K562 (cell line): ENCODE results near the gene MAGI1. TPM values are rescaled to one million over a fixed set of nuclear protein-coding genes. Genes with fewer than 3 reads are reported as not detected.

Experiments
- ATAC-seq: fragments of 200-7000 bp; cut with Tn5 transposase; 3 replicates; pipeline ENCODE4 v1.9.1; 2020; ENCODE audit warnings: moderate library complexity
- BruUV-seq: library from RNA; stranded (reverse); fragments of 400-500 nt; replicated peaks from 2 replicates; lab custom pipeline; 2021; lab: Mats Ljungman, UMichigan
- CTCF ChIA-PET: fragments of 300-600 bp; formaldehyde crosslinking; extraction: SDS; loops from one replicate; lab custom pipeline; 2021; ENCODE audit warnings: low intra/inter-chr PET ratio; lab: Yijun Ruan, JAX
- POLR2A ChIA-PET: fragments of 300-600, 350-650 bp; sonication (Branson Sonifier 250); formaldehyde crosslinking; extraction: SDS; loops from one replicate; lab custom pipeline; 2021; ENCODE audit warnings: antibody characterized with exemption, inconsistent platforms; lab: Yijun Ruan, JAX
- DNase-seq, 4 experiments: peaks; one replicate each; pipeline versions ENCODE4 v3.0.0 to v3.0.0-alpha.2; 2011 to 2018; ENCODE audit warnings: low spot score in 3 of 4, mixed read lengths in 3 of 4; ENCODE audit errors: extremely low read depth in 1 of 4
- FAIRE-seq: peaks from 2 replicates; lab custom pipeline; 2011; peaks lifted over from hg19 to GRCh38; lab: Jason Lieb, UNC
- H2AFZ ChIP-seq: 2 replicates; pipeline ENCODE4 v1.6.0; 2011; ENCODE audit warnings: low read depth, low read length, control low read depth, inconsistent platforms
- H3K27ac ChIP-seq: fragments of 200-600 bp; 3 replicates; pipeline ENCODE4 v1.8.0; 2011; ENCODE audit warnings: low read depth, mild to moderate bottlenecking, control low read depth, inconsistent platforms, low read length, moderate library complexity, mixed read lengths; ENCODE audit errors: extremely low read depth
- H3K27me3 ChIP-seq, 2 experiments: fragments of 300-600 bp in 1 of 2; 2 replicates in 1 of 2; 3 replicates in 1 of 2; pipeline versions ENCODE4 v1.6.0 to v1.8.0; 2011; ENCODE audit warnings: inconsistent platforms in 2 of 2, low read length in 2 of 2, mild to moderate bottlenecking in 1 of 2, mixed read lengths in 1 of 2, moderate library complexity in 1 of 2; ENCODE audit not compliant: control insufficient read depth in 2 of 2, insufficient read depth in 2 of 2
- H3K36me3 ChIP-seq: fragments of 300-600 bp; 3 replicates; pipeline ENCODE4 v1.8.0; 2011; ENCODE audit warnings: mild to moderate bottlenecking, low read length, inconsistent platforms; ENCODE audit not compliant: control insufficient read depth, insufficient read depth
- H3K4me1 ChIP-seq, 2 experiments: fragments of 200-600 bp in 1 of 2; replicated peaks in 1 of 2; 2 replicates in 1 of 2; 3 replicates in 1 of 2; pipeline versions ENCODE4 v1.5.1 to v1.8.0; 2011; ENCODE audit warnings: inconsistent platforms in 2 of 2, low read length in 2 of 2, mild to moderate bottlenecking in 1 of 2, mixed read lengths in 1 of 2, moderate library complexity in 1 of 2; ENCODE audit not compliant: control insufficient read depth in 2 of 2, insufficient read depth in 2 of 2
- H3K4me2 ChIP-seq: 2 replicates; pipeline ENCODE4 v1.6.1; 2011; ENCODE audit warnings: low read length, control low read depth, inconsistent platforms, mixed read lengths; ENCODE audit not compliant: insufficient read depth
- H3K4me3 ChIP-seq: fragments of 200-600 bp; sonication (generic), shearing (Covaris generic); 2 replicates; pipeline ENCODE4 v1.5.1; 2016; ENCODE audit warnings: control low read depth, inconsistent platforms
- H3K79me2 ChIP-seq: fragments of 200-600 bp; 3 replicates; pipeline ENCODE4 v1.8.0; 2011; ENCODE audit warnings: low read length, inconsistent platforms; ENCODE audit not compliant: control insufficient read depth, insufficient read depth
- H3K9ac ChIP-seq, 2 experiments: 2 replicates each; pipeline versions ENCODE4 v1.6.0 to v1.6.1; 2011; ENCODE audit warnings: low read depth in 2 of 2, low read length in 2 of 2, control low read depth in 1 of 2, inconsistent platforms in 1 of 2, mild to moderate bottlenecking in 1 of 2, mixed read lengths in 1 of 2; ENCODE audit not compliant: insufficient read depth in 1 of 2
- H3K9me1 ChIP-seq: one replicate; pipeline ENCODE4 v1.6.0; 2011; ENCODE audit warnings: inconsistent platforms, mild to moderate bottlenecking, low read length, moderate library complexity; ENCODE audit not compliant: control insufficient read depth, insufficient read depth
- H3K9me3 ChIP-seq: replicated peaks from 2 replicates; pipeline ENCODE4 v1.5.1; 2011; ENCODE audit warnings: low read depth, low read length, inconsistent platforms; ENCODE audit not compliant: control insufficient read depth, insufficient read depth
- H4K20me1 ChIP-seq: replicated peaks from 2 replicates; pipeline ENCODE4 v1.6.1; 2011; ENCODE audit warnings: low read length, inconsistent platforms, mixed read lengths; ENCODE audit not compliant: control insufficient read depth, insufficient read depth
- CHD2 ChIP-seq: IDR thresholded peaks from 2 replicates; pipeline ENCODE4 v1.6.1; 2011; ENCODE audit warnings: low read depth, low read length
- CREB3L1 ChIP-seq: fragments of 450-650 bp; IDR thresholded peaks from 2 replicates; pipeline ENCODE4 v1.6.1; 2014; ENCODE audit warnings: low read depth, mild to moderate bottlenecking, moderate library complexity, borderline replicate concordance
- CTCF ChIP-seq, 3 experiments: IDR thresholded peaks in 2 of 3; conservative IDR thresholded peaks in 1 of 3; 2 replicates each; pipeline ENCODE4 v1.5.1; 2011 to 2012; ENCODE audit warnings: low read length in 3 of 3, mild to moderate bottlenecking in 3 of 3, control low read depth in 2 of 3, improper control_type of control experiment in 1 of 3, inconsistent platforms in 1 of 3, low read depth in 1 of 3, mixed read lengths in 1 of 3, moderate library complexity in 1 of 3; ENCODE audit not compliant: insufficient read depth in 2 of 3
- GTF2F1 ChIP-seq: IDR thresholded peaks from 2 replicates; pipeline ENCODE4 v1.6.1; 2011; ENCODE audit warnings: low read depth, low read length, improper control_type of control experiment
- RAD21 ChIP-seq, 2 experiments: fragments of 250-450 bp in 1 of 2; fragments of 450-650 bp in 1 of 2; sonication (Bioruptor Pico) in 1 of 2; formaldehyde crosslinking in 1 of 2; IDR thresholded peaks in 1 of 2; conservative IDR thresholded peaks in 1 of 2; 2 replicates each; pipeline versions ENCODE4 v1.4.0 to v1.8.0; 2020 to 2022; ENCODE audit warnings: mild to moderate bottlenecking in 2 of 2, moderate library complexity in 1 of 2
- ZBTB17 ChIP-seq: fragments of 450-650 bp; formaldehyde crosslinking; IDR thresholded peaks from 2 replicates; pipeline ENCODE4 v1.4.0; 2020; ENCODE audit warnings: mild to moderate bottlenecking
- ZNF12 ChIP-seq: sonication (generic); formaldehyde crosslinking; IDR thresholded peaks from 2 replicates; pipeline ENCODE4 v1.4.0; 2020; ENCODE audit warnings: mild to moderate bottlenecking, missing genetic modification reagents
- WGBS: fragments of 100-300 bp; shearing (Covaris generic); methylation state at CpG from one replicate; pipeline ENCODE4 v1.1.6; 2016; ENCODE audit warnings: low coverage, mixed read lengths; ENCODE audit not compliant: insufficient coverage; ENCODE audit errors: missing lambda C conversion rate; 5-methylcytosine and 5-hydroxymethylcytosine counted together
- in situ Hi-C: fragments of 300-500 bp; cut with MboI; formaldehyde crosslinking; loops from 4 replicates; pipeline ENCODE4 v1.15.0; 2018; ENCODE audit warnings: inconsistent platforms, mixed read lengths
- intact Hi-C: fragments of 100-400 bp; cut with micrococcal nuclease; formaldehyde crosslinking; loops from 2 replicates; pipeline ENCODE4 v1.14.2; 2022
- polyA plus RNA-seq, 8 experiments: library from polyadenylated mRNA; depleted of rRNA in 4 of 8; stranded (reverse) in 5 of 8; unstranded in 3 of 8; fragments of >200 nt; fragmentation: Nextera tagmentation in 2 of 8; fragmentation: Illumina TruSeq in 1 of 8; extraction: Ambion mirVana in 2 of 8; extraction: Trizol in 1 of 8; gene quantifications; 2 replicates each; pipeline versions ENCODE4 v1.2.1 to v1.2.3, GENCODE V29; 2011 to 2014; ENCODE audit warnings: inconsistent platforms in 1 of 8, missing spikeins in 1 of 8
- total RNA-seq, 7 experiments: library from RNA; depleted of rRNA in 6 of 7; stranded (reverse); fragments of >200 nt in 6 of 7; fragmentation: Illumina TruSeq in 2 of 7; extraction: Trizol in 2 of 7; gene quantifications; 2 replicates each; pipeline versions ENCODE4 v1.2.1 to v1.2.3, GENCODE V29; 2011 to 2021; ENCODE audit warnings: low replicate concordance in 1 of 7

The MAGI1 gene
- total and polyA plus RNA-seq, 9 of the 15 experiments (the other 6 are each of a cell fraction or from before 2014, with no cell fraction given): 7.8 to 59.4 (median 43.2) TPM

GRCh38 chr3:65569845-65570405 is 468.8 kb downstream of the MAGI1 start:
- Histone ChIP-seq H3K27me3 (no peaks in the 10 kb centered on the region), H3K9me1 (no peaks in the 10 kb centered on the region), H2AFZ (no peak overlapping the region), H3K4me2 (no peak overlapping the region), H3K79me2 (peaks cover 82% of the 10 kb centered on the region), H3K4me3 (no peak overlapping the region), H3K9me3 (no peaks in the 10 kb centered on the region), H3K27ac (no peak overlapping the region), H3K9ac (no peak overlapping the region), H3K36me3 (no peaks in the 10 kb centered on the region), H4K20me1 (no peaks in the 10 kb centered on the region), H3K4me1 (peaks cover 0 to 24% of the 10 kb centered on the region in 2 experiments; a peak in 3 of 5 replicates)
- no TSS peak for BruUV-seq
- 0 out of 3 replicates have a peak, but pooled peaks have one; percentile 32 for ATAC-seq
- POLR2A ChIA-PET: interaction anchor here (0.5 to 1.2 kb wide), 2 partner anchors 8 to 1060 kb away, joined by 4 to 5 read pairs; no protein-coding TSS in a partner anchor
- in situ Hi-C loops (no loop called here), intact Hi-C loops (loop anchor here (10.0 kb wide), 2 partner anchors 65 to 105 kb away; no protein-coding TSS in a partner anchor)
- CTCF ChIA-PET: no interaction called here
- no peak for TF ChIP-seq GTF2F1
- no peak for TF ChIP-seq CREB3L1
- TF ChIP-seq RAD21 (CRISPR knock-in tag; conservative IDR thresholded peaks at IDR 0.05 in 1 of 2, IDR thresholded peaks at IDR 0.05 in 1 of 2): 0 out of 4 replicates have a peak, but pooled peaks of 1 of the 2 experiments have one; percentile 7
- no peak for TF ChIP-seq ZNF12 (CRISPR knock-in tag)
- TF ChIP-seq CHD2: no peak
- no peak for TF ChIP-seq ZBTB17 (CRISPR knock-in tag)
- peak in 2 of 3 experiments; percentile 24 to 30; a peak in 2 of 6 replicates for TF ChIP-seq CTCF (IDR thresholded peaks at IDR 0.05 in 2 of 3, conservative IDR thresholded peaks at IDR 0.05 in 1 of 3; ENCODE audit: insufficient read depth in 2 of 3, low read depth in 1 of 3, low read length in 3 of 3)
- WGBS: 79% methylated on average over 3 of the region's 3 CpGs
- no peak for FAIRE-seq
- peak in 1 of 4 experiments; percentile 15 for DNase-seq
